Keratinocyte (primary cell): Measurements from ENCODE around the gene SAYSD1. TPM values are rescaled to one million over a fixed set of nuclear protein-coding genes. Genes with fewer than 3 reads are reported as not detected.

Experiments used
- DNase-seq: peaks from one replicate; pipeline ENCODE4 v3.0.0-alpha.2; 2011; ENCODE audit warnings: low read depth, missing footprints, low spot score
- FAIRE-seq: peaks from 2 replicates; lab custom pipeline; 2011; peaks lifted over from hg19 to GRCh38; lab: Jason Lieb, UNC
- H2AFZ ChIP-seq: 2 replicates; pipeline ENCODE4 v1.6.0; 2012; ENCODE audit warnings: low read length, control low read depth, inconsistent platforms; ENCODE audit not compliant: control insufficient read depth
- H3K27ac ChIP-seq: 2 replicates; pipeline ENCODE4 v1.5.1; 2011; ENCODE audit warnings: low read length; ENCODE audit not compliant: control insufficient read depth, insufficient read depth
- H3K27me3 ChIP-seq: 3 replicates; pipeline ENCODE4 v1.6.0; 2011; ENCODE audit warnings: low read length; ENCODE audit not compliant: control insufficient read depth, insufficient read depth; ENCODE audit errors: extremely low read depth
- H3K36me3 ChIP-seq, 2 experiments: 2 replicates in 1 of 2; 3 replicates in 1 of 2; pipeline ENCODE4 v1.5.1; 2011; ENCODE audit warnings: low read length in 2 of 2, mild to moderate bottlenecking in 1 of 2; ENCODE audit not compliant: control insufficient read depth in 2 of 2, insufficient read depth in 2 of 2; ENCODE audit errors: extremely low read depth in 1 of 2
- H3K4me1 ChIP-seq: 3 replicates; pipeline ENCODE4 v1.5.1; 2011; ENCODE audit warnings: low read length; ENCODE audit not compliant: control insufficient read depth, insufficient read depth; ENCODE audit errors: extremely low read depth
- H3K4me2 ChIP-seq: 3 replicates; pipeline ENCODE4 v1.6.0; 2011; ENCODE audit warnings: low read depth, low read length; ENCODE audit not compliant: control insufficient read depth, insufficient read depth; ENCODE audit errors: extremely low read depth
- H3K4me3 ChIP-seq, 3 experiments: fragments of 200-600 bp in 1 of 3; sonication (generic) in 1 of 3; 2 replicates in 2 of 3; 3 replicates in 1 of 3; pipeline ENCODE4 v1.5.1; 2011 to 2016; ENCODE audit warnings: low read length in 3 of 3, mild to moderate bottlenecking in 3 of 3, control low read depth in 2 of 3, inconsistent platforms in 1 of 3, low read depth in 1 of 3, mixed read lengths in 1 of 3, mixed run types in 1 of 3, moderate library complexity in 1 of 3; ENCODE audit not compliant: control insufficient read depth in 2 of 3, insufficient read depth in 2 of 3; ENCODE audit errors: extremely low read depth in 1 of 3
- H3K79me2 ChIP-seq: 2 replicates; pipeline ENCODE4 v1.6.0; 2012; ENCODE audit warnings: low read length; ENCODE audit not compliant: control insufficient read depth, insufficient read depth
- H3K9ac ChIP-seq: 3 replicates; pipeline ENCODE4 v1.6.0; 2011; ENCODE audit warnings: low read length; ENCODE audit not compliant: control insufficient read depth, insufficient read depth; ENCODE audit errors: extremely low read depth
- H3K9me1 ChIP-seq: 3 replicates; pipeline ENCODE4 v1.6.0; 2011; ENCODE audit warnings: low read length; ENCODE audit not compliant: control insufficient read depth, insufficient read depth; ENCODE audit errors: extremely low read depth
- H3K9me3 ChIP-seq: 2 replicates; pipeline ENCODE4 v1.5.1; 2012; ENCODE audit warnings: low read depth, low read length; ENCODE audit not compliant: control insufficient read depth
- H4K20me1 ChIP-seq: 3 replicates; pipeline ENCODE4 v1.6.0; 2011; ENCODE audit warnings: low read length; ENCODE audit not compliant: control insufficient read depth, insufficient read depth; ENCODE audit errors: extremely low read depth
- CTCF ChIP-seq, 3 experiments: IDR thresholded peaks in 1 of 3; conservative IDR thresholded peaks in 1 of 3; optimal IDR thresholded peaks in 1 of 3; 2 replicates in 2 of 3; 3 replicates in 1 of 3; pipeline versions ENCODE3 to v1.5.1; 2011; ENCODE audit warnings: low read length in 3 of 3, mild to moderate bottlenecking in 3 of 3, moderate library complexity in 2 of 3, control low read depth in 1 of 3, inconsistent platforms in 1 of 3; ENCODE audit not compliant: insufficient read depth in 2 of 3; ENCODE audit errors: extremely low read depth in 1 of 3
- EZH2 ChIP-seq: IDR thresholded peaks from one replicate; pipeline ENCODE4 v1.6.1; 2012; ENCODE audit warnings: inconsistent platforms, mild to moderate bottlenecking, low read length, moderate library complexity
- dilution Hi-C: fragments of 300-500 bp; cut with MboI; formaldehyde crosslinking; loops from one replicate; pipeline ENCODE4 v1.7.0; 2020; ENCODE audit warnings: low sequenced_read_pairs; ENCODE audit not compliant: extremely low pct_ligation_motif_present
- polyA plus RNA-seq, 5 experiments: library from polyadenylated mRNA; depleted of rRNA in 3 of 5; stranded (reverse) in 3 of 5; stranded (forward) in 1 of 5; unstranded in 1 of 5; fragments of >200 nt; gene quantifications; 1 replicate in 1 of 5; 2 replicates in 3 of 5; 3 replicates in 1 of 5; pipeline versions ENCODE4 v1.2.1 to v1.2.3, GENCODE V29; 2011 to 2012; ENCODE audit warnings: missing spikeins in 2 of 5, low read depth in 1 of 5, low replicate concordance in 1 of 5

The SAYSD1 gene
- polyA plus RNA-seq, 1 donor (not counting 4 experiments of a cell fraction or from before 2014, with no cell fraction given): 8.4 TPM

- no peak for TF ChIP-seq CTCF (optimal IDR thresholded peaks at IDR 0.05 in 1 of 3, IDR thresholded peaks at IDR 0.05 in 1 of 3, conservative IDR thresholded peaks at IDR 0.05 in 1 of 3; ENCODE audit: extremely low read depth in 1 of 3, insufficient read depth in 2 of 3, low read length in 3 of 3)
- TF ChIP-seq EZH2: no peak
- Histone ChIP-seq H3K9me3 (no peaks in the 10 kb centered on the region), H3K9ac (no peak overlapping the region), H3K79me2 (no peaks in the 10 kb centered on the region), H3K9me1 (no peaks in the 10 kb centered on the region), H3K27me3 (peaks cover 3% of the 10 kb centered on the region), H3K4me3 (no peak overlapping the region), H4K20me1 (no peaks in the 10 kb centered on the region), H3K27ac (no peak overlapping the region), H3K4me2 (no peak overlapping the region), H2AFZ (no peak overlapping the region), H3K4me1 (no peaks in the 10 kb centered on the region), H3K36me3 (no peaks in the 10 kb centered on the region)
- dilution Hi-C loops: no loop called here
- DNase-seq (no peak), FAIRE-seq (no peak)
Measured at GRCh38 chr6:39083231-39083634, 31.8 kb downstream of the SAYSD1 start.

GRCh38 chr6:39082310-39082709, 32.7 kb downstream of the SAYSD1 start:
- Histone ChIP-seq H3K4me3 (no peak overlapping the region), H3K9me3 (no peaks in the 10 kb centered on the region), H2AFZ (no peak overlapping the region), H3K27ac (no peak overlapping the region), H3K36me3 (no peaks in the 10 kb centered on the region), H3K4me2 (no peak overlapping the region), H3K27me3 (peaks cover 3% of the 10 kb centered on the region), H3K79me2 (no peaks in the 10 kb centered on the region), H3K9ac (no peak overlapping the region), H3K4me1 (no peaks in the 10 kb centered on the region), H4K20me1 (no peaks in the 10 kb centered on the region), H3K9me1 (no peaks in the 10 kb centered on the region)
- no peak for FAIRE-seq
- dilution Hi-C loops: no loop called here
- DNase-seq: no peak
- TF ChIP-seq CTCF (optimal IDR thresholded peaks at IDR 0.05 in 1 of 3, IDR thresholded peaks at IDR 0.05 in 1 of 3, conservative IDR thresholded peaks at IDR 0.05 in 1 of 3; ENCODE audit: extremely low read depth in 1 of 3, insufficient read depth in 2 of 3, low read length in 3 of 3): no peak
- no peak for TF ChIP-seq EZH2
